ENCODE results near the gene GPR26.

The GPR26 gene, protein sequence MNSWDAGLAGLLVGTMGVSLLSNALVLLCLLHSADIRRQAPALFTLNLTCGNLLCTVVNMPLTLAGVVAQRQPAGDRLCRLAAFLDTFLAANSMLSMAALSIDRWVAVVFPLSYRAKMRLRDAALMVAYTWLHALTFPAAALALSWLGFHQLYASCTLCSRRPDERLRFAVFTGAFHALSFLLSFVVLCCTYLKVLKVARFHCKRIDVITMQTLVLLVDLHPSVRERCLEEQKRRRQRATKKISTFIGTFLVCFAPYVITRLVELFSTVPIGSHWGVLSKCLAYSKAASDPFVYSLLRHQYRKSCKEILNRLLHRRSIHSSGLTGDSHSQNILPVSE
- 0 reads per million in 4 donors for total RNA-seq

DNA sequence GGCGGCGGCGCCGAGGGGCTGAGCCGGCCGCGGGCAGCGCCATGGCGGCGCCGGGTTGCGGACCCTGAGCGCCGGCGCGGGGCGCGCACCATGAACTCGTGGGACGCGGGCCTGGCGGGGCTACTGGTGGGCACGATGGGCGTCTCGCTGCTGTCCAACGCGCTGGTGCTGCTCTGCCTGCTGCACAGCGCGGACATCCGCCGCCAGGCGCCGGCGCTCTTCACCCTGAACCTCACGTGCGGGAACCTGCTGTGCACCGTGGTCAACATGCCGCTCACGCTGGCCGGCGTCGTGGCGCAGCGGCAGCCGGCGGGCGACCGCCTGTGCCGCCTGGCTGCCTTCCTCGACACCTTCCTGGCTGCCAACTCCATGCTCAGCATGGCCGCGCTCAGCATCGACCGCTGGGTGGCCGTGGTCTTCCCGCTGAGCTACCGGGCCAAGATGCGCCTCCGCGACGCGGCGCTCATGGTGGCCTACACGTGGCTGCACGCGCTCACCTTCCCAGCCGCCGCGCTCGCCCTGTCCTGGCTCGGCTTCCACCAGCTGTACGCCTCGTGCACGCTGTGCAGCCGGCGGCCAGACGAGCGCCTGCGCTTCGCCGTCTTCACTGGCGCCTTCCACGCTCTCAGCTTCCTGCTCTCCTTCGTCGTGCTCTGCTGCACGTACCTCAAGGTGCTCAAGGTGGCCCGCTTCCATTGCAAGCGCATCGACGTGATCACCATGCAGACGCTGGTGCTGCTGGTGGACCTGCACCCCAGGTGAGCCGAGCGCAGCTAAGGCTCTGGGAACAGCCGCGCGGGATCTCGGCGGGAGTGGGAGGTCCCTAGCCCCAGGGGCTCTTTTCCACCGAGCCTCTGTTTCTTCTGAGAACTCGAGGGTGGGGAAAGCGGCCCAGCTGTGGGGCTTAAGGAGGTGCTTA is at the start of gene GPR26:
Gene GPR26, plus strand, starts transcription at position 38 of the 919 bp plus-strand sequence. Its CDS starts 53 bp downstream, at position 91.
- no peak for DNase-seq

DNA sequence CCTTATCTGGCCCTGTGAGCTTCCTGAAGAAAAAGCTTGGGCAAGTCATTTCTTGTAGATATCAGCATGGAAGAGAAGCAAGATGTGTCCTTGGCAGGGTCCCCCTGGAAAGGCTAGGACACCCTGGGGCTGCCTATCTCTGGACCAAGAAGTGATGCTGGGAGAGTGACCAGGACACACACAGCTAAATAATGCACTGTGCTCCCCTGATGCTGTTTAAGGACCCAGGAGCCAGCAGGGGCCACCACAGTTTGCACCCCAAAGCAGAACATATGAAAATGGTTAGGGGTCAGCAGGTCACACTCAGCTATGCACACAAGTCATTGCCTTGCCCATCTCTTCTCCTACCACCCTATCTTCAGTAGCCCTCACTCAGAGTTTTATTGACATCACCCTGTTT is 47.9 kb upstream of the GPR26 start:
- no peak for DNase-seq

DNA sequence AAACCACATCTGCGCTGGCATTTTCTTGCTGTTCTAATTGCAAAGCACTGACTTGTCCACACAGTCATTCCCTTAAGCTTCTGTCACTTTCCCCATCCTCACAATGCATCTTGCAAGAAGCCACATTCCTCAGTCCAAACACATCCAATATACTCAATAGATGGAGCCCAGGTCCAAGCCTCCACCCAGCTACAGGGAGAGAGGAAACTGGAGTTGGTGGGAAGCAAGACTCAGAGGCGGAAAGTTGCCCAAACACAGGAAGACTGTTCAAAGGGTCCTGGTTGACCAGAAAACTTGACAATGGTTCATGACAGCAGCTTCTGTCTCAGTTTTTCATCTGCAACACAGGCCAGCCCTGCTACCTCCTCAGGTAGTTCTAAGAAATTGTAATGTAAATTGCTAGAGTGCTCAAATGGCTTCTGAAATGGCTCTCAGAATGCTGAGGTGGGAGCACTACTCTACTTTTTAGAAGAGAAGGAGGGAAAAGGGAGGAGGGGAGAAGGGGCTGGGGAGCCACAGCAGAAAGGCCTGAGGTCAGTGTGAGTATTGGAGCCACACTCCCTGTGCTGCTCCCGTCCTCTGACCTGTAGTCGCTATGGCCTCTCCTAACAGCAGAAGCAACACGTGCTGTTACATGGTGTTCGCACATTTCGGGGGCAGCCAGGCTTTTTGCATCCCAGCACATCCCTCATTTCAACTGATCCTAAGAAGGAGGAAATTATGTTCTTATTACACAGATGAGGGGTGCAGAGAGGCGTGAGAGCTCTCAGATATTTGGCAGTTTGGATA is 46.9 kb upstream of the GPR26 start:
- DNase-seq: no peak

DNA sequence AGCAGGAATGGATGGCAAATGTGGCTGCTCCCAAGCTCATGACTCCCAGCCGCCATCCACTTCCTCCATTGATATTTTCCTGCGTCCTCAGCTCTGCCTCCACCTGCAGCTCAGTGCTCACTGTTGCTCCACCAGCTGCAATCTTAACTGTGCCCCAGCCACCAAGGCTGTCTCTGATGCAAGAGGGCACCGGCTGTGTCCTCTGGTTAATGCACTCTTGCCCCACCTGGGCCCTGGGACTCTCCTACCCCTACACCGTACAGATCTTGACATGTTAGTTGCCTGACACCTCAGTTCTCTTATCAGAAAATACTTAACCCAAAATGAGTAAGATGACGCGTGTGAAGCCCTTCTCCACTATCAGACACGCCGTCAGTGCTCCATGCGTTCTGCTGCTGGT is 45.5 kb upstream of the GPR26 start:
- no peak for DNase-seq

DNA sequence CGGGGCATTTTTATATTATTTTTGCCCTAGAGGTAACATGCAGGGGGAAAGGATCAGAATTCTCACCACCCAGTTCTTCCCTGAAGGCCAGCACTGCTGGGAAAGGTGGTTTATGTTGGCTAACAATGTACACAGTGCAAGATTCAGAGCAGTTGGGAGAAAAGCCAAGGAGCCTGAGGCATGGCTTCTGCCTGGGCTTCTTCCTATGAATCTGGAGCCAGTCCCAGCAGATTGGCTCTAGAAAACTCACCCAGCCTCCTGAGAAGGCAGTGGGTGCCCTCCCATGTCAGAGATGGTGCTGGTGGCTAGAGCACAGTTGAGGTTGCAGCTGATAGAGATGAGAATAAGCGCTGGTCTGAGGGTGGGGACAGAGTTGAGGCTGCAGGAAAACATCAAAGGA is 44.7 kb upstream of the GPR26 start:
- no peak for DNase-seq

DNA sequence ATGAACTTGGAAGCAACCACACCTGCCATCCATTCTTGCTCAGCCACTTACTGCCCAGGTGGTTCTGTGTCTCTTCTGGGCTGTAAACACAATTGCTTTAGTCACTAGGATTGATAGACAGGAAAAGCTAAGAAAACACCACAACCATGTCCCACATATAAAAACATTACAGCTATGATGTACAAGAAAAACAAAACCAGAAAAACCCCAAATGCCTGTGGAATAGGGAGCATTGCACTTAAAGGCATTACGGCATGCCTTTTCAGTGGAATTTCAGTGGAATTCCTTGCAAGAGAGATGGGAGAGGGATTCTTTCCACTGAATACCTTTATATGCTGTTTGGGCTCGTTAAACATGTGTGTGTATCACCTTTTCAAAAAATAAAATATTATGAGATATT is 44.2 kb upstream of the GPR26 start:
- no peak for DNase-seq

DNA sequence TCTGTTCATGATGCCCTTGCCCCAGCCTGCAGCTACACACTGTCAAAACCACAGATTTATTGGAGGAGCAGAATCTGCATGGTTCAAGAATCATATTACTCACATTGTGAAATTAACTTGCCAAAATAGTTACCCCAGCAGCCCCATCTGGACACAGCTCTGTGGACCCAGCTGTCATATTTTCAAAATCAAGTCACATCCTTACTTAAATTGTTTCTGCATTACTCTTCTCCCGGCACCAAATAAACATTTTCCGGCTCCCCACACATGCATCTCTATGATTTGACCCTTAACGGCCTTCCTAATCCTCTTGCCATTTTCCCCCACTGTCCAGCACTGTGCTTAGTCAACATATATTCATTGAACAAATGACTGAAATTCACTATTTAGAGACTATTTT is 43.8 kb upstream of the GPR26 start:
- DNase-seq: no peak

DNA sequence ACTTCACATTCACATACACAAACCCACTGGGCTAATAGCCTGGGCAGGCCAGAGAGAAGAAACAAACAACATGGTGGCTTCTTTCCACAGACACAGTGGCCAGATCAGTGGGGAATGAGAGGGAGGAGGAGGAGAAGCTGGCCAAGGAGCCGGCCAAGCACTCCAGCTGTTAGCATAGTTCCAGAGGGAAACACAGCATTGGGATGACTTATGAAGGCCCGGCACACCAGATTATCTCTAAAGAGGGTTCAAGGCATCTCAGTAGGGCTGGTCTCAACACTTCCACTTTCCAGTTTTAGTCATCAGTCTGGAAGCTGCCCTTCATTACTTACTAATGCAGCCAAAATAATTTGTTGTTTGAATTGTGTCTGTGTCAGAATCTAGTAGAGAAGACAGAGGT is 42.1 kb upstream of the GPR26 start:
- no peak for DNase-seq

DNA sequence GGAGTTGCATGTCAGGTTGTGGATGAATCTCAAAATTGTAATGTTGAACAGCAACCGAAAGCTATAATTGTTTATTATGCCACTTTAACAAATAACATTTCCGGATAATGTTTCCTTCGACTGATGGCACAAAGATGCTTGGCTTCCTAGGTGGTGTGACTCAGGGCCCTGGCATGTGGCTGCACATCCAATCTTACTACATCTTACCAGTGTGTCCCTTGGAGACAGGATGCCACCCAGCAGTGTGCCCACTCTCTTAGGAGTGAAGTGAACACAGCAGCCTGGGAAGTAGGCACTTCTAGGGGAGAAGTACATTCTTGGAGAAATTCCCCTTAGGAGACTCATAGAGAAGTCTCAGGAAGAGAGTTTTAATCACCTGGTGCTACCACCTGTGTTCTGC is 33.0 kb upstream of the GPR26 start:
- no peak for DNase-seq

DNA sequence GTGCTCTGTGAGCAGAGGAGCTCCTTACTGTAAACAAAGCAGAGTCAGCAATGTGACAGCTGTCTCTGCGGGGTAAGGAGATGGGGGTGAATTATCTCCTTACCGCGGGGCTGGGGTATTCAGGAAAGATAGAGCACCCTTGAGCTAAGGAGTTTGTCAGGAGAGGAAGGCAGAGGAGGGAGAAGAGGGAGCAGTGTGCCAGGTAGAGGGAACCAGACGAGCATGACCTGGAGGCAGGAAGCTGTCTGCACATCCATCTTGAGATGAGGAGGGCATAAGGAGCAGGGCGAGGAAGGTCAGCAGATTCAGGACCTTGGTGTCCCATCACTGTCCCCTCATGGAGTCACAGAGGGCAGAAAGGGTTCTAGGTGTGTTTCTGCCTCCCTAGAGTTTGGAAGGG is 32.5 kb upstream of the GPR26 start:
- no peak for DNase-seq

DNA sequence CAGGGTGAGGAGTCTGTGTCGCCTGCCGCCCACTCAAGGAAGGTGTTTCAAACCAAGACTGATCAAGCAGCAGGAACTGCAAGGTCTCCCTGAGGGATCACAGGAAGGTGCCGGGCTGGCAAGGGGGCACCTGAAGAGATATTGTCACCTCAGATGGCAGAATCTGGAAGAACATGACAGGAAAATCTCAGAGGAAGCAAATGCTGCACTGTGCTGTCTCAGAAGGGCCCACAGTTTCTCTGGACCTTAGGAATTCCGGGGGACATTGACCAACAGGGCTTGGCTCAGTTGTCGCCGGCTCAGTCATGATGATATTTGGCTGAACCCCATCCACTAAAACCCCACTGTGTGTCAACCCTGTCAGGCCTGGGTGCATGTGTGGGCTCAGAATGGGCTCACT is 31.9 kb upstream of the GPR26 start:
- DNase-seq: no peak

DNA sequence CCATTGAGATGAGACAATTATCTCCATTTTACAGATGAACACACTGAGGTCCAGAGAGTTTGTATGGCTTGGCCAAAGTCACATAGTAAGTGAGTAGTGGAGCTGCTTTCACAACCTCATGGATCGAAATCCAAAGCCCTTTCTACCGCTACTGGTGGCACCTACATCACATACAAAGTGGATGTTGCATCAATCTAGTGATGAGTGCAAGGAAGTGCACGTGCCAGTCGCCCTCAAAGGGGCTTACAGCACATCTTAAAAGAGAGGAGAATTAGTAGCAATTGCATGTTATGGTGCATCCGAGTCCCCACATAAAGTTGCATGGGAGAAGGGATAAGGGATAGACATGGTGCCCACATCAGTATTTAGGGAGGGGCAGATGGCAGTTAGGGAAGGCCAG is 31.0 kb upstream of the GPR26 start:
- no peak for DNase-seq

DNA sequence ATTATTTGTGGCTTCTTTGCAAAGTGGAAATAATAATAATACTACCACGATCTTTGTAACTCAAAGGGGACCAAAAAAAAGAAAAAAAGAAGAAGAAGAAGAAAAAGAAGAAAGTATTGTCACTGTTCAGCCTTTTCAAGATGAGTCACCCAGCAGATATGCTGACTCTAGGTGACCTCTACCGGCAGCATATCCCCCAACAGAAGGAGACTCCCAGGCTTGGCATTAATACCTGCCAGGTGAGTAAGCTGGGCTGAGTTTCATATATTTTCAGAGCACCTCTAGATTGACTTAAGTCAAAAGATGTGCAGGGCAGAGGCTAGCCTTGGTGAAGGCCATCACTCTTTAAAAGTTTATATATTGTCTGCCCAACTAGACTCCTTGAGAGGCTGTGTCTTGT is 30.4 kb upstream of the GPR26 start:
- no peak for DNase-seq

DNA sequence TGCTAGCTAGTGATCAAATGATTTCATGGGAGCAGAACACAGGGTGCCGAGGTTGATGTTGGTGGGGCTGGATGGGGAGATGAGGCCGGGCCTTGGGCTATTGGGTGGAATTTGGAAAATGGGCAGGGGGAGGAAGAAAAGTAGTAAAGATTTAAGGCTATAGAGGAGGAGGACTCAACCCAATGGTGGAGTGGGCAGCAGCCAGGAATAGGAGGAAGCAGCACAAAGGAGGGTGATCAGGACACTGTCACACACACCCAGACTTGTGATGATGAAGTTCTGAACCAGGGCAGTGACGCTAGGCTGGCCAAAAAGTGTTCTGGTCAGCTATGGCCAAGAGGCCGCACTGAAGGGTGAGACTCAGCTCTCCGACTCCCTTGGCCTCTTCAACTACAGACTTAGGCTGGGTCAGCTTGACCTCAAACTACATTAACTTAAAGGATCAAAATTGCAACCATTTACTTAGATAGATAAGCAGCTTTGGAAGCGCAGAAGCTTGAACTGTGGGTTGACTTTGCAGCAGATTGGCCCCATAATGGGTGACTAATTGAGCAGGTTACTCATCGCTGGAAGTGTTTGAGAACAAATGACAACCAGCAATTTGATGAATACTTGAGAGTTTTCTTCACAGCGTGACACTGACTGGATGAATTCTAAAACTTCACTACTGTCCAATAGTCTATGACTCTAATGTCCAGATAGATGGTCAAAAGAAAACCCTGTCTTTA is 29.4 kb upstream of the GPR26 start:
- DNase-seq: no peak

DNA sequence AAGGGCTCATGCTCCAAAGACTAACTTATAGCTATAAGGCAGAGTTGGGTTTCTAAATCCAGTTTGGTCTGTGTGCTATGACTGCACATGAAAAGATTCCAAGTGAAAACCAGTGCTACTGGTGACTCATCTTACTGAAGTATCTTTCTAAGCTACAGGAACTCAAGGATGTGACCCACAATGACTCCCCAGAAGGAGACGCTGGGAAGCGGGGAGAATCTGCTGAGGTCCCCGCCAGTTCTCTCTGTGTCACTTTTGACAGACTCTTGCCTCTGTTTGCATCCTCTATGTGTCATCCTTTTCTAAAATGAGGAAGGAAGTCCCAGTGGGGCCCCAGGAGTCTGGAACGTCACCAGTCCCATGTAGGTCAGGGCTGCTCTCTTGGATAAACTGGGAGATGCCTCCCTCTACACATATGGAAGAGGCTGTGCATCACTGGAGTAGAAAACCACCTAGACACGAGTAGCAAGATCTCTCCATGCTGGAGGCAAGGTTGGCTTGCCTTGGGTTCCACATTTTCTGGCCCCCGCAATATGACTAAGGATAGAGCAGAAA is 28.8 kb upstream of the GPR26 start:
- no peak for DNase-seq

DNA sequence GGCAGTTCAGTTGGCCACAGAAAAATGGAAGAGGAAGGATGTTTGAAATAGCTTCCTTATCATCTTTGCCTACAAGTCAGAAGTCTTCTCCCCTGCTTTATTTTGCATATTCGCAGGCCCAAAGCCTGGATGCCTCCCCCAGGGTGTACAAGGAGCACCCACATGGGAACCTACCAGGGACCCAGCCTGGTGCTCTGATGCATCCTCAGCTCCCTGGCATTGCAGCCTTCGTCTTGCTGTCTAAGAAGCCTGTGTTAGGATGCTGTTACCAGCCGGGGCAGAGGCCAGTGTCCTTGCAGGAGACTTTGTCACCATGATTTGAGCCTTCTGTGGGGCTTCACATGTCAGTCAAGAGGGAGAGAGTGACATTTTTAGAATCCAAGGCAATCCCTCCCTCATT is 27.0 kb upstream of the GPR26 start:
- no peak for DNase-seq

DNA sequence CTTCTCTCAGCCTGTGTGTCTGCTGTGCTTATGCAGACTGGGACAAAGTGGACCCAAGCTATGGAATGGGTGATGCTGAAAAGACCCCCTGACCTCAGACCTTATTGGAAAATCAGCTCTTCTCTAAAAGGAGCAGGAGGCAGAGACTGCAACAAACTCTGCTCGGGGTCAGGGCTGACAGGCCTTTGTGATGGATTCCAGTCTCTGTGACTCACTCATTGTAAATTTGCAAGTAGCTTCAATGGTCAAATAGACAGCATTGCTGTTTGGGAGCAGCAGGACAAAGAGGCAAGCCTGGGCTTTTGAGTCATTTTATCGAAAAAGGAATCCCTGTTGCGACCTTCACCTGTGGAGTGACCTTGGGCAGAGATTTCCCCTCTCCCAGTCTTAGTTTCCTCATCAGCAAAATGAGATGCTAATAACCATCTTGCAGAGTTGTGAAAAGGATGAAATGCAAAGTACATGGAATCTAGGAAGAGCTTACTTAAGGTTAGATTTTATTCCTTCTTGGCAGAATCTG is 26.1 kb upstream of the GPR26 start:
- DNase-seq: no peak

DNA sequence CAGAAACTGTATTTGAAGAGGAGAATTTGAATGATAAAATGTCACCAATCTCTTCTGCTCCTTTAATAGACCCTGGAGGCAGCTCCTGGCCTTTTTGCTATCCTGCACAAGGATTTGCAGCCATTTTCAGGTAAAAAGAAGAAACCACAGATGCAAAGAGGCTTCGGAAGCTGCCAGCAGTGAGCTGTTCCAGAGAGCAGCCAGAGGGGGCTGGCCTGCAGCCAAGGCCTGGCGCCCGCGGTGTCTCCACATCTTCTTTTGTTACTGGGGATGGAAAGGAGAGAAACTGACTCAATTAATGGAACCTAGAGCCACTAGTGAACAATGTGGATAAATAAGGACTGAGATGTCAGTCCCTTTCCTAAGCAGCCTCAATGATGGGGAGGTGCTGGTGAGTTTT is 23.9 kb upstream of the GPR26 start:
- DNase-seq: no peak

DNA sequence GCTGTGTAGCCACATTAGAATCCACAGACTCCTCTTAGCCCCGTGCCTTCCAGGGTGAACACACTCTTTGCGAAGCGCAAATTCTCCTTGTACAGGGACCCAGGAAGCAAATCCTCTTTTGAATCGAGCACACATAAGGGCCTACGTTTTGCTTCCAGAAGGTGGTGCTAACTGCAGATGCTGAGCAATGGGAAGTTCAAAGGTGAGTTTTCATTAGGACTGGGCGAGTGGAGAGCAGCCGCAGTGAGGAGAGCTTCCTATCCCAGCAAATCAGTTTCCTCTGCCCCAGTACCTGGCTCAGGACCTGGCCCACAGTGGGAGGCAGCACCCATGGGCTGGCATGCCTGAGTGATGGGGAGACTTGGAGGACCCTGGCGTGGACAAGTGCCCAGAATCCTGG is 23.5 kb upstream of the GPR26 start:
- DNase-seq: no peak

DNA sequence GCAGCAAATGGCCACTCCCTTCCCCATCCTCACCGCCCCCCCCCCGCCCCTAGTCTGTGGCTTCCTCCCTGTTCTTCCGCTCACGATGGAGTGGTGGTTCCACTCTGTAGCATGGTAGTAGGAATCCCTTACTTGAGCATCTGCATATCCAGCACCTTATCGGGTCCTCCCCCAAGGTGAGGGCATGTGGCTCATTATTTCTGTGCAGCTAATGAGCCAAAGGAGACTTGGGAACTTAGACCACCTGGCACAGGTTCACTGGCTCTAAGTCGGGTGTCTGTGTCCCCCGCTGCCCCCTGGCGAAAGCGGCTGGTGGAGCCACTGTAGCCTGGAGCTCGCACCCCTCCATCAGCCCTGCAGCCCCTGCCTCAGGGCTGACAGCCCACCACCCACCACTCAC is 22.8 kb upstream of the GPR26 start:
- no peak for DNase-seq

DNA sequence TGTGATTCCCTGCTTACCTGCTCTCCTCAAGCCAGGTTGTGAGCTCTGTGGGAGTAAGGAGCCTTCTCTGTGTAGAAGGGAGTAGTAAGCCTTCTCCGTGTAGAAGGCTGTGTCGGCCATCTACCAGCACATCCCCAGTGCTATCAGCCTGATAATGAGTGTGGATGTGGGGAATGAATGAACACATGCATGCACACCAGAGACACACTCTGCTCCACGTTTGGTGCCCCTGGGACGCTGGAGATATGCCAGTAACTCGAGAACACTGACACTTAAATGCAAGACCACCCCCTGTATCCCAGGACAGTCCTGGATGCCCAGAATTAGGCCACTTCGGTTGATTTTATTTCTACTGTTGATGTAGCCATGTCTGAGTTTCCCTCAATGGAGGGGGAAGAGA is 21.1 kb upstream of the GPR26 start:
- no peak for DNase-seq

DNA sequence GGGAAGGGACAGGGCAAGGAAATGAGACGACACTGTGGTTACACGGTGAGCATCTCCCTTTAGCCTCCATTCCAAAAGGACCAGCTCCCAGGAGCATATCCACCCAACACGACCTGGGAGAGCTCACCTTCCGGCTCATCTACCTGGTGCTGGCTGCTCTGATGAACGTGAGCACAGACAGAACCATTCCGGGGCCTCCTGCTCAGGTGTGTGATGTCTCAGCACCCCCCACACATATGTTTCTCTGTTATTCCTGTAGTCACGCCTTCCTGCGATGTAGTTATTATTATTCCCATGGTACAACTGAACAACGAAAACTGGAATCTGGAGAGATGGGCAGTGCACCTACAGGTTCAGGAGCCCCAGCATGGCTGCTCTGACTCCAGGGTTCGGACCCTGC is 20.5 kb upstream of the GPR26 start:
- DNase-seq: no peak
